PC-3 (cell line): ENCODE results near the gene TMOD4. TPM values are rescaled to one million over a fixed set of nuclear protein-coding genes. Genes with fewer than 3 reads are reported as not detected.

Source experiments
- ATAC-seq: fragments of 200-7000 bp; cut with Tn5 transposase; 2 replicates; pipeline ENCODE4 v1.9.1; 2020; ENCODE audit warnings: mild to moderate bottlenecking, moderate library complexity
- BruUV-seq: library from RNA; stranded (reverse); fragments of 400-500 nt; replicated peaks from 2 replicates; lab custom pipeline; 2021; lab: Mats Ljungman, UMichigan
- CTCF ChIA-PET: fragments of 300-600 bp; sonication (Branson Sonifier 250); formaldehyde crosslinking; loops from one replicate; lab custom pipeline; 2022; ENCODE audit warnings: antibody characterized with exemption; lab: Charles Lee
- POLR2A ChIA-PET: fragments of 300-600 bp; sonication (Branson Sonifier 250); formaldehyde crosslinking; loops from one replicate; lab custom pipeline; 2022; ENCODE audit warnings: antibody characterized with exemption; ENCODE audit not compliant: unreplicated experiment; lab: Charles Lee
- DNase-seq: peaks from one replicate; pipeline ENCODE4 v3.0.0-alpha.2; 2015
- H2AFZ ChIP-seq: fragments of 300-600 bp; sonication (generic); 2 replicates; pipeline ENCODE4 v1.6.0; 2016; ENCODE audit warnings: antibody characterized with exemption, low read length
- H3F3A ChIP-seq: fragments of 300-600 bp; sonication (generic); one replicate; pipeline ENCODE4 v1.6.0; 2017; ENCODE audit warnings: antibody characterized with exemption, low read length, control low read depth, mild to moderate bottlenecking; ENCODE audit not compliant: unreplicated experiment
- H3K27ac ChIP-seq: fragments of 300-600 bp; sonication (generic); 2 replicates; pipeline ENCODE4 v1.5.1; 2016; ENCODE audit warnings: mild to moderate bottlenecking, low read length
- H3K27me3 ChIP-seq: fragments of 300-600 bp; sonication (generic); 2 replicates; pipeline ENCODE4 v1.6.1; 2016; ENCODE audit warnings: low read length, mixed read lengths
- H3K36me3 ChIP-seq: fragments of 300-600 bp; sonication (generic); 2 replicates; pipeline ENCODE4 v1.6.1; 2016; ENCODE audit warnings: low read depth, mixed run types, low read length, mixed read lengths
- H3K4me1 ChIP-seq: fragments of 300-600 bp; sonication (generic); 2 replicates; pipeline ENCODE4 v1.5.1; 2016; ENCODE audit warnings: low read length; ENCODE audit not compliant: insufficient read depth
- H3K4me2 ChIP-seq: fragments of 300-600 bp; sonication (generic); 2 replicates; pipeline ENCODE4 v1.6.0; 2016; ENCODE audit warnings: low read length
- H3K4me3 ChIP-seq: fragments of 300-600 bp; sonication (generic); 2 replicates; pipeline ENCODE4 v1.5.1; 2016; ENCODE audit warnings: mild to moderate bottlenecking, low read length, mixed read lengths
- H3K79me2 ChIP-seq: fragments of 300-600 bp; sonication (generic); 2 replicates; pipeline ENCODE4 v1.6.1; 2017; ENCODE audit warnings: low read length, mixed read lengths
- H3K9ac ChIP-seq: fragments of 300-600 bp; sonication (generic); 2 replicates; pipeline ENCODE4 v1.6.0; 2016; ENCODE audit warnings: mild to moderate bottlenecking, low read length
- H3K9me2 ChIP-seq: fragments of 300-600 bp; sonication (generic); replicated peaks from 2 replicates; pipeline ENCODE4 v1.6.1; 2016; ENCODE audit warnings: mixed run types, low read length, mixed read lengths
- H3K9me3 ChIP-seq: fragments of 300-600 bp; sonication (generic); 2 replicates; pipeline ENCODE4 v1.6.1; 2016; ENCODE audit warnings: low read length, mixed read lengths
- H4K20me1 ChIP-seq: fragments of 300-600 bp; sonication (generic); 2 replicates; pipeline ENCODE4 v1.6.1; 2016; ENCODE audit warnings: low read length, mixed read lengths
- EZH2 ChIP-seq: fragments of 300-600 bp; sonication (generic); IDR thresholded peaks from one replicate; pipeline ENCODE4 v1.6.1; 2017; ENCODE audit warnings: antibody characterized with exemption, mild to moderate bottlenecking, low read length; ENCODE audit not compliant: unreplicated experiment
- EZH2phosphoT487 ChIP-seq: fragments of 300-600 bp; sonication (generic); IDR thresholded peaks from 2 replicates; pipeline ENCODE4 v1.6.1; 2018; ENCODE audit warnings: mild to moderate bottlenecking, antibody characterized with exemption, low read length, borderline replicate concordance
- intact Hi-C: fragments of 100-400 bp; cut with micrococcal nuclease; formaldehyde crosslinking; loops from 2 replicates; pipeline ENCODE4 v1.9.0; 2023
- total RNA-seq: library from RNA; depleted of rRNA; stranded (reverse); fragments of >200 nt; gene quantifications from 2 replicates; pipeline ENCODE4 v1.2.3, GENCODE V29; 2014
- TF ChIP-seq, protein P1 (sequence below): fragments of 300-600 bp; sonication (generic); conservative IDR thresholded peaks from 2 replicates; pipeline ENCODE4 v1.5.1; 2017; ENCODE audit warnings: antibody characterized with exemption, low read depth, mild to moderate bottlenecking, low read length

The TMOD4 gene
- total RNA-seq, 1 experiment from 2014 or later, result 2.7 TPM

- DNase-seq (no peak), ATAC-seq (no peak)
- no peak overlapping the region for H2AFZ ChIP-seq
- H3K4me3 ChIP-seq, result no peak overlapping the region
- intact Hi-C loops, result no loop called here
- no peaks in the 10 kb centered on the region for H3F3A ChIP-seq
- no TSS peak for BruUV-seq
- no peaks in the 10 kb centered on the region for H3K9me3 ChIP-seq
- no peaks in the 10 kb centered on the region for H3K4me1 ChIP-seq
- CTCF ChIA-PET, result no interaction called here
- no peaks in the 10 kb centered on the region for H3K9me2 ChIP-seq
- H3K9ac ChIP-seq, result no peak overlapping the region
- TF ChIP-seq EZH2phosphoT487, result no peak
- TF ChIP-seq, protein P1, sequence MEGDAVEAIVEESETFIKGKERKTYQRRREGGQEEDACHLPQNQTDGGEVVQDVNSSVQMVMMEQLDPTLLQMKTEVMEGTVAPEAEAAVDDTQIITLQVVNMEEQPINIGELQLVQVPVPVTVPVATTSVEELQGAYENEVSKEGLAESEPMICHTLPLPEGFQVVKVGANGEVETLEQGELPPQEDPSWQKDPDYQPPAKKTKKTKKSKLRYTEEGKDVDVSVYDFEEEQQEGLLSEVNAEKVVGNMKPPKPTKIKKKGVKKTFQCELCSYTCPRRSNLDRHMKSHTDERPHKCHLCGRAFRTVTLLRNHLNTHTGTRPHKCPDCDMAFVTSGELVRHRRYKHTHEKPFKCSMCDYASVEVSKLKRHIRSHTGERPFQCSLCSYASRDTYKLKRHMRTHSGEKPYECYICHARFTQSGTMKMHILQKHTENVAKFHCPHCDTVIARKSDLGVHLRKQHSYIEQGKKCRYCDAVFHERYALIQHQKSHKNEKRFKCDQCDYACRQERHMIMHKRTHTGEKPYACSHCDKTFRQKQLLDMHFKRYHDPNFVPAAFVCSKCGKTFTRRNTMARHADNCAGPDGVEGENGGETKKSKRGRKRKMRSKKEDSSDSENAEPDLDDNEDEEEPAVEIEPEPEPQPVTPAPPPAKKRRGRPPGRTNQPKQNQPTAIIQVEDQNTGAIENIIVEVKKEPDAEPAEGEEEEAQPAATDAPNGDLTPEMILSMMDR, result no peak
- no peak for TF ChIP-seq EZH2
- H3K79me2 ChIP-seq, result no peaks in the 10 kb centered on the region
- no peak overlapping the region for H3K27ac ChIP-seq
- POLR2A ChIA-PET, result no interaction called here
- no peaks in the 10 kb centered on the region for H3K36me3 ChIP-seq
- H3K27me3 ChIP-seq, result no peaks in the 10 kb centered on the region
- no peaks in the 10 kb centered on the region for H4K20me1 ChIP-seq
- no peak overlapping the region for H3K4me2 ChIP-seq
Measured at GRCh38 chr1:151131701-151132334, 44.0 kb downstream of the TMOD4 start.

DNA sequence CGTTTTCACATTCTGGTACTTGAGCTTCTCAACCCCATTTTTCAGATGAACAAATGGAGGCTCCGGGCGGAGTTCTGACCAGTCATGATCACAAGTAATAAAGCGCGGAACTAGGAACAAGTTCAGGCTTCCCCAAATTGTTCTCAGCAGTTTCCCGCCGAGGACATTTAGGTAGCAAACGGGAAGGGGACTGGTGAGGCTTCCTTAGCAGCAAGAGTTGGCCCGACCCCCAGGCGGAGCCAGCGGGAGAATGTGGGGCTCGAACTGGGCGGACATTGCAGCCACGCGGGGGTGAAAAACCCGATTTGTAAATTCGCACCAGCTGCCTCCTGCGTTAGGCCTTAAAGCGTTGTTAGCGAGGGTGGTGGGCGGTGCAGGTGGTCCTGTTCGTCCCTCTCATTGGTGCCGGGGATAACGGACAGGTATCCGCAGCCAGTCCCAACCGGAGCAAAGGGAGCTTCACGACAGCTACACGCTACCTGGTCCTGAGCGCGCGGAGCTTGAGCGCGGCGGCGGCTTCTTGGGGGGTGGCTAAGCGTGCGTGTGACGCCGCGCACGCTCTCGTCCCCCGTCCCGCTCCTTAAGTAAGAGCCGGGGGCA is 44.7 kb downstream of the TMOD4 start:
- H3F3A ChIP-seq, result no peaks in the 10 kb centered on the region
- H2AFZ ChIP-seq, result no peak overlapping the region
- no peak overlapping the region for H3K9ac ChIP-seq
- ChIA-PET CTCF (no interaction called here), POLR2A (no interaction called here)
- BruUV-seq, result no TSS peak
- H3K27me3 ChIP-seq, result no peaks in the 10 kb centered on the region
- intact Hi-C loops, result no loop called here
- no peak for DNase-seq
- TF ChIP-seq EZH2, result no peak
- no peak for TF ChIP-seq EZH2phosphoT487
- TF ChIP-seq, protein P1, result no peak
- H3K9me3 ChIP-seq, result no peaks in the 10 kb centered on the region
- H3K36me3 ChIP-seq, result no peaks in the 10 kb centered on the region
- no peaks in the 10 kb centered on the region for H4K20me1 ChIP-seq
- no peaks in the 10 kb centered on the region for H3K4me1 ChIP-seq
- no peak overlapping the region for H3K4me3 ChIP-seq
- H3K79me2 ChIP-seq, result no peaks in the 10 kb centered on the region
- ATAC-seq, result no peak
- no peaks in the 10 kb centered on the region for H3K9me2 ChIP-seq
- no peak overlapping the region for H3K27ac ChIP-seq
- no peak overlapping the region for H3K4me2 ChIP-seq

DNA sequence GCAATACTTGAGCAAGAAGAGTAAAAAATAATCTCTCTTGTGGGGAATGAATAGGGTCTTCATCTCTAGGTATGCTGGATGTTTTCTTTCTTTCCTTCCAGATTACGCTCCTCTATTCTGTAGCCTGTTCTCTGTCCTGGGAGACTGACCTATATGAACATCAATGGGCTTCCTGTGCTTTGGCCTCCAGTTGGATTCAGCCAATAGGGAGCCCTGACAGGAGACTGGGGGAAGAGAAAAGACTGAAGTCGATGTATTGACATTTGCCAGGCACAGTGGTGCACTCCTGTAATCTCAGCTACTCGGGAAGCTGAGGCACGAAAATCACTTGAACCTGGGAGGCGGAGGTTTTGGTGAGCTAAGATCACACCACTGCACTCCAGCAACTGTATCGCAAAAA is 47.0 kb downstream of the TMOD4 start:
- H2AFZ ChIP-seq, result no peak overlapping the region
- H3K9me2 ChIP-seq, result no peaks in the 10 kb centered on the region
- DNase-seq, result no peak
- no TSS peak for BruUV-seq
- no peaks in the 10 kb centered on the region for H4K20me1 ChIP-seq
- no peak for TF ChIP-seq EZH2
- TF ChIP-seq, protein P1, result no peak
- no peak for TF ChIP-seq EZH2phosphoT487
- no peak overlapping the region for H3K9ac ChIP-seq
- no peaks in the 10 kb centered on the region for H3F3A ChIP-seq
- H3K79me2 ChIP-seq, result no peaks in the 10 kb centered on the region
- no peaks in the 10 kb centered on the region for H3K4me1 ChIP-seq
- no peaks in the 10 kb centered on the region for H3K27me3 ChIP-seq
- no peak overlapping the region for H3K4me3 ChIP-seq
- no peak overlapping the region for H3K27ac ChIP-seq
- POLR2A ChIA-PET, result no interaction called here
- H3K4me2 ChIP-seq, result no peak overlapping the region
- no peak for ATAC-seq
- CTCF ChIA-PET, result interaction anchor here (0.7 kb wide), 1 partner anchor 25 kb away, joined by 10 read pairs; no protein-coding TSS in a partner anchor
- intact Hi-C loops, result no loop called here
- no peaks in the 10 kb centered on the region for H3K9me3 ChIP-seq
- H3K36me3 ChIP-seq, result no peaks in the 10 kb centered on the region
